H1 (cell line): ENCODE measurements around the gene RANBP17. TPM values are rescaled to one million over a fixed set of nuclear protein-coding genes. Genes with fewer than 3 reads are reported as not detected.
A peak's percentile ranks its signal among the peaks of the same experiment; 100 is the strongest.

Source experiments
- ATF2 ChIP-seq: IDR thresholded peaks from 2 replicates; pipeline ENCODE4 v1.6.1; 2012; ENCODE audit warnings: low read length, inconsistent platforms
- BACH1 ChIP-seq: IDR thresholded peaks from 2 replicates; pipeline ENCODE4 v1.6.1; 2012; ENCODE audit warnings: low read length, improper control_type of control experiment
- CHD2 ChIP-seq: IDR thresholded peaks from 2 replicates; pipeline ENCODE4 v1.6.1; 2012; ENCODE audit warnings: low read length, improper control_type of control experiment
- CREB1 ChIP-seq: IDR thresholded peaks from 2 replicates; pipeline ENCODE4 v1.6.1; 2012; ENCODE audit warnings: inconsistent platforms
- CTBP2 ChIP-seq: IDR thresholded peaks from 2 replicates; pipeline ENCODE4 v1.7.0; 2011; ENCODE audit warnings: borderline replicate concordance, mild to moderate bottlenecking, moderate library complexity, mixed read lengths, low read length; ENCODE audit not compliant: insufficient read depth, insufficient read length
- CTCF ChIP-seq, 3 experiments: IDR thresholded peaks; 1 replicate in 2 of 3; 2 replicates in 1 of 3; pipeline versions ENCODE4 v1.5.1 to v1.6.1; 2011; ENCODE audit warnings: low read length in 3 of 3, mild to moderate bottlenecking in 3 of 3, inconsistent platforms in 2 of 3, low read depth in 1 of 3, moderate library complexity in 1 of 3; ENCODE audit not compliant: insufficient read depth in 1 of 3; ENCODE audit errors: control extremely low read depth in 1 of 3
- EP300 ChIP-seq, 2 experiments: IDR thresholded peaks; 1 replicate in 1 of 2; 2 replicates in 1 of 2; pipeline ENCODE4 v1.6.1; 2011 to 2012; ENCODE audit warnings: low read depth in 2 of 2, low read length in 2 of 2, mild to moderate bottlenecking in 2 of 2, borderline replicate concordance in 1 of 2, inconsistent platforms in 1 of 2, moderate library complexity in 1 of 2
- GABPA ChIP-seq: IDR thresholded peaks from 2 replicates; pipeline ENCODE4 v1.6.1; 2011; ENCODE audit warnings: mild to moderate bottlenecking, low read length, moderate library complexity, borderline replicate concordance; ENCODE audit not compliant: insufficient read depth
- HDAC2 ChIP-seq, 2 experiments: fragments of 300-600 bp in 1 of 2; sonication (generic) in 1 of 2; IDR thresholded peaks; 2 replicates each; pipeline ENCODE4 v1.6.1; 2011 to 2012; ENCODE audit warnings: low read depth in 2 of 2, low read length in 2 of 2, mild to moderate bottlenecking in 2 of 2, moderate library complexity in 2 of 2, borderline replicate concordance in 1 of 2, inconsistent platforms in 1 of 2
- KDM1A ChIP-seq: fragments of 200-600, 300-600 bp; sonication (generic); IDR thresholded peaks from 2 replicates; pipeline ENCODE4 v1.7.1; 2016; ENCODE audit warnings: mild to moderate bottlenecking, low read length, borderline replicate concordance
- POLR2A ChIP-seq, 2 experiments: IDR thresholded peaks; 1 replicate in 1 of 2; 2 replicates in 1 of 2; pipeline ENCODE4 v1.6.1; 2011; ENCODE audit warnings: low read depth in 2 of 2, low read length in 2 of 2, mild to moderate bottlenecking in 2 of 2; ENCODE audit errors: control extremely low read depth in 1 of 2
- RAD21 ChIP-seq, 2 experiments: IDR thresholded peaks in 1 of 2; conservative IDR thresholded peaks in 1 of 2; 2 replicates each; pipeline ENCODE4 v1.6.1; 2011; ENCODE audit warnings: low read depth in 2 of 2, low read length in 2 of 2, improper control_type of control experiment in 1 of 2, inconsistent platforms in 1 of 2, mild to moderate bottlenecking in 1 of 2, moderate library complexity in 1 of 2
- RXRA ChIP-seq: IDR thresholded peaks from 2 replicates; pipeline ENCODE4 v1.6.1; 2011; ENCODE audit warnings: low read depth, mild to moderate bottlenecking, low read length, moderate library complexity; ENCODE audit not compliant: insufficient read depth
- SIN3A ChIP-seq, 2 experiments: IDR thresholded peaks in 1 of 2; conservative IDR thresholded peaks in 1 of 2; 2 replicates each; pipeline ENCODE4 v1.6.1; 2011 to 2012; ENCODE audit warnings: low read length in 2 of 2, improper control_type of control experiment in 1 of 2, low read depth in 1 of 2, mild to moderate bottlenecking in 1 of 2
- SIX5 ChIP-seq: IDR thresholded peaks from 2 replicates; pipeline ENCODE4 v1.6.1; 2011; ENCODE audit warnings: mild to moderate bottlenecking, low read depth, low read length
- SP2 ChIP-seq: IDR thresholded peaks from 2 replicates; pipeline ENCODE4 v1.6.1; 2012; ENCODE audit warnings: mild to moderate bottlenecking, low read length, inconsistent platforms
- TEAD4 ChIP-seq: IDR thresholded peaks from 2 replicates; pipeline ENCODE4 v1.6.1; 2012; ENCODE audit warnings: low read depth, low read length, inconsistent platforms, mixed read lengths
- ZNF274 ChIP-seq: IDR thresholded peaks from 2 replicates; pipeline ENCODE4 v1.7.0; 2012; ENCODE audit warnings: low read length, borderline replicate concordance; ENCODE audit errors: extremely low read depth
- polyA plus RNA-seq, 7 experiments: library from polyadenylated mRNA; depleted of rRNA in 3 of 7; stranded (reverse) in 5 of 7; unstranded in 2 of 7; fragments of >200 nt in 5 of 7; fragments of 200-250 nt in 2 of 7; gene quantifications; 1 replicate in 5 of 7; 2 replicates in 1 of 7; 4 replicates in 1 of 7; pipeline versions ENCODE4 v1.2.1 to v1.2.3, GENCODE V29; 2011 to 2013; ENCODE audit warnings: missing spikeins in 2 of 7, mixed read lengths in 2 of 7
- total RNA-seq: library from RNA; stranded (reverse); fragmentation: NEBNext Ultra II Directional; extraction: Animal tissue kit (Norgen Biotek cat#: 25700); gene quantifications from 2 replicates; pipeline ENCODE4 v1.2.1, GENCODE V29; 2021

RANBP17 gene
- total and polyA plus RNA-seq, 2 of the 8 experiments (the other 6 are each of a cell fraction or from before 2014, with no cell fraction given): 8.6 to 21.3 TPM

DNA sequence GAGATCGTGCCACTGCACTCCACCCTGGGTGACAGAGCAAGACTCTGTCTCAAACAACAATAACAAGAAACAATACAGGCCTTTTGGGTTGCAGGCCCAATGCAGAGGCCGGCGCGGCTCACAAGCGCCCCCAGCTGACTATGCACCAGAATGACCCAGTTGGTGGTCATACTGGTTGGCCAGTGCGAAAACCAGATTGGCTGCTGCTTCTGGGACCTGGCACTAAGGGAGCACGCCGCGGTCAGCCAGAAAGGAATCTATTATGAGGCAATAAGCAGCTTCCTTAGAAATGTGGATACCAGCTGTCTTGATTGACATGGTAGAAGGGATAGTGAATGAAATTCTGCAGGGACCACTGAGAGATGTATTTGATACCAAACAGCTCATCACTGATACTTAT, 35.0 kb downstream of the RANBP17 start (continued):
- peak; percentile 83 to 89 (median 86) for TF ChIP-seq CTCF (IDR thresholded peaks at IDR 0.05; ENCODE audit: control extremely low read depth in 1 of 3, insufficient read depth in 1 of 3, low read depth in 1 of 3, low read length in 3 of 3)
- peak; percentile 64; the same call in 1 of the 2 replicates for TF ChIP-seq CREB1
- TF ChIP-seq CHD2: no peak
- TF ChIP-seq RAD21 (IDR thresholded peaks at IDR 0.05 in 1 of 2, conservative IDR thresholded peaks at IDR 0.05 in 1 of 2; ENCODE audit: low read depth in 2 of 2, low read length in 2 of 2): peak; percentile 82 to 83
- TF ChIP-seq RXRA: no peak
- no peak for TF ChIP-seq ZNF274
- no peak for TF ChIP-seq ATF2
- TF ChIP-seq SIX5: no peak
- no peak for TF ChIP-seq HDAC2 (IDR thresholded peaks at IDR 0.05; ENCODE audit: borderline replicate concordance in 1 of 2, low read depth in 2 of 2, low read length in 2 of 2)
- TF ChIP-seq CTBP2: no peak
- no peak for TF ChIP-seq GABPA
- no peak for TF ChIP-seq SP2
- TF ChIP-seq SIN3A (conservative IDR thresholded peaks at IDR 0.05 in 1 of 2, IDR thresholded peaks at IDR 0.05 in 1 of 2; ENCODE audit: low read depth in 1 of 2, low read length in 2 of 2): no peak
- TF ChIP-seq TEAD4: 0 out of 2 replicates have a peak, but pooled peaks have one; percentile 38
- no peak for TF ChIP-seq POLR2A (IDR thresholded peaks at IDR 0.05; ENCODE audit: control extremely low read depth in 1 of 2, low read depth in 2 of 2, low read length in 2 of 2)
- TF ChIP-seq KDM1A: no peak
- no peak for TF ChIP-seq EP300 (IDR thresholded peaks at IDR 0.05; ENCODE audit: borderline replicate concordance in 1 of 2, low read depth in 2 of 2, low read length in 2 of 2)
- no peak for TF ChIP-seq BACH1
